Daoy (cell line): Measurements from ENCODE around the gene CALCOCO1. TPM values are rescaled to one million over a fixed set of nuclear protein-coding genes. Genes with fewer than 3 reads are reported as not detected.
"Not testable (repeated sequence)": the region's sequence is repeated elsewhere in the genome, so short reads cannot be mapped to it uniquely, and the experiment has no call there.

ENCODE experiments used
- DNase-seq: peaks from one replicate; pipeline ENCODE4 v3.0.0-alpha.2; 2015; ENCODE audit warnings: low read depth
- total RNA-seq: library from RNA; depleted of rRNA; stranded (reverse); fragments of >200 nt; shearing (Covaris generic); gene quantifications from 2 replicates; pipeline ENCODE4 v1.2.3, GENCODE V29; 2014

Gene CALCOCO1
- total RNA-seq, 1 experiment from 2014 or later: 21.4 TPM

DNA sequence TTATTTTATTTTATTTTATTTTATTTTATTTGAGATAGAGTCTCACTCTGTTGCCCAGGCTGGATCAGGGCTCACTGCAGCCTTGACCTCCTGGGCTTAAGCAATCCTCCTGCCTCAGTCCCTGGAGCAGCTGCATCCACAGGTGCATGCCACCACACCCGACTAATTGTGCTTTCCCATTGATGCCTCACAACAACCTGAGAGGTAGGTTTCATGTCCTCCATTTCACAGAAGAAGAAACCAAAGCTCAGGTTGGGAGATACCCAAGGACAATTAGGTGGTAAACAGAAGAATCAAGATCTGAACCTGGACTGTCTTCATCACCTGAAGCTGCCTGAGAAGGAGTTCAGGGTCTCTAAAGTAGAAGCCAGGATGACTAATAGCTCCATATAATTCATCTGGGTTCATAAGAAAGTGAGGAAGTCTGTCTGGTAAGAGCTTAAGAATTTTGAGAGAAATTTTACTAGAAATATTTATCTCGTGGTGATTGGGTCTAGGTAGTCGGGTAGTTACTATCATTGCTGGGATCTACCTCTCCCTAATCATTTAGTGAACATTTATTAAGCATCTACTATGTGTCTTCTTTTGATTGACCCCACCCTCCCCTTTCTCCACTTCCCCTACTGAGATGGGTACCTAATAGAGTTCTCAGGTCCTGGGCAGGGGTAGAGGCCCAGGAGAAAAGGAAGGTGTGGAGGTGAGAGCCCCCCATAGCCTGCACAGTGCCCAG, 28.1 kb downstream of the CALCOCO1 start:
- no peak for DNase-seq

DNA sequence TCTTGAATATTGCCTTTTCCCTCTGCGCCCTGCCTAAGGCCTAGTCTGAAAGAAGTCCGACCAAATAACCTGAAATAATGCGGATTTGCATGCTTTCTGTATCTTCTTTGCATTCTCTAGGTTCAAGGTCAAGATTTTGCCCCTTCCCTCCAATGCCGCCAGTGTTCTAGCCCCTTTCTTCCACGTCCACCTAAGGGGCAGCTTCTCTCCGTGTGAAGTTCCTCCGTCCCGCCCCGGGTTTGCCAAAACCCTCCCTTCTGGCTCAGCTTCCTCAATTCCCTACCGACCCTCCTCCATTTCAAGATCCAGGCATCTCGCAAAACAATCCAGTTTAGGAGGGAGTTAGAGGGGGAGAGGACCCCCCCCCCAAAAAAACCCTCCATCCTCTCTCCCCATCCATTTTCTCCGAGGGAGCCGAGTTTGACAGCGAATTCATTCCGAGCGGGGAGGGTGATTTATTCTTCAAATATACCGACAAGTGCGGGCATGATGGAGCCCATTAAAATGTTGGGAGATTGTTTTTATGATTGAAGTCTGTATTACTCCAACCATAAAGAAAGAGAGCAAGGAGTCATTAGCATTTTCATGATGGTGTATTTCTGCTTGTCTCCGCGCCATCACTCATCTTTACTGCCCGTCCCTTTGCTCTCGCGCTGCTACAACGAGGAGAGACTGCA, 30.5 kb downstream of the CALCOCO1 start:
- DNase-seq: no peak

DNA sequence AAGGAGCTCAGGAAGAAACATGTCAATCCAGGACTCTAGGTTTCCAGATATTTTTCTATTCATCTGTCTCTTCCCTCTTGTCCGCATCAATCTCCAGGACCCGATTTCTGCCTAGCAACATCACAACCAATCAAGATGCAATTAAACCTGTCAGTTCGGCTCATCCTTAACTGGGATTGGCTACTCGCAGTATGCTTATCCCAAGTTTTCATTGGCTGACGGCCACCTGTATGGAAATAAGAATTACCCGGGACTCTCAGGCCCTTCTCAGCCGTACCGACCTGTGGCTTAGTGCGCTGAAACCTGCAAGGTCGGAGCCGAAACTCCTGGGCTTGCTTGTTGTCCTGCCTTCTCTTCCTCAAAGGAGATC, 31.0 kb downstream of the CALCOCO1 start:
- peak; percentile 87 for DNase-seq

DNA sequence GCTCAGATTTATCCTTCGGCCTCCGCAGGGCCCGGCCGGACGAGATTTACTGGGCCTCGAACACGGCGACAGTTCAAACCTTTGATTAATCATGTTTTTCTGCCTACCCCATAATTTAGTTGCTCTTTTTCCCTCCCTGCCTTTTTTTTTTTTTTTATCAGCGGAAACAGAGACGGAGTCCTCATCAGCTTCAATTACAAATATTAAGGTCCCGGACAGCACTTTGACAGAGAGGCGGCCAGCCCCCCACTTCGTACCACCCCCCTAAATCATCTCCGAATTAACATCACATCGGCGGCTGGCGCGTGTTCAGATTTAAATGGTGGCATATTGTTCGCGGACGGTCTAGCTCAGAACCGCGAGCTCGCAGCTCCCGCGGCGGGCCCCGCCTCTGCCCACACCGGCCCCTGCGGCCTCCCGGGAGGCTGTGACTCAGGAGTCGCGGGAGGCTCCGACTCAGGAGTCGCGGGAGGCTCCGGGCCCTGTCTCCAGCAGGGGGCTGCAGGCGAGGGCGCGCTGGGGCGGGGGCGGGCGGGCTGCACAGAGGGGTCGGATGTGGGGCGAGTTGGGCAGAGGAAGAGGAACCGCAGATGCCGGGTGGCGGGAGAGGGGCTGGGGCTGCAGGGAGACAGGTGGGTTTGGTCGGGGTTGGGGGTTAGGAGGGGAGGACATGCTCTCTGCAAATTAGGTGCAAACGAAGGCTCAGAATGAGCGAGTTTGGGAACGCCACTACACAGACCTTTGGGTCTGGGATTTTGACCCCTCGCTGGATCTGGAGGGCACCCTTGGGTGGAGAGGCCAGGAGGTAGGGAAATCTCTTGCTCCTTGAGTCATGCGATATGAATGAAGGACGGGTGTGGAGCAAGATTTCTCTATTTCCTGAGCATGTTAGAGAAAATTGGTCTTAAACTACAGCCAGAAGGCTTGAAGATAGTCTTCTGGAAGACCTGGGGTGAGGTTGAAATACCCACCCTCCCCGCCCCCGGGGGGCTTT, 31.8 kb downstream of the CALCOCO1 start:
- peak; percentile 85 for DNase-seq

DNA sequence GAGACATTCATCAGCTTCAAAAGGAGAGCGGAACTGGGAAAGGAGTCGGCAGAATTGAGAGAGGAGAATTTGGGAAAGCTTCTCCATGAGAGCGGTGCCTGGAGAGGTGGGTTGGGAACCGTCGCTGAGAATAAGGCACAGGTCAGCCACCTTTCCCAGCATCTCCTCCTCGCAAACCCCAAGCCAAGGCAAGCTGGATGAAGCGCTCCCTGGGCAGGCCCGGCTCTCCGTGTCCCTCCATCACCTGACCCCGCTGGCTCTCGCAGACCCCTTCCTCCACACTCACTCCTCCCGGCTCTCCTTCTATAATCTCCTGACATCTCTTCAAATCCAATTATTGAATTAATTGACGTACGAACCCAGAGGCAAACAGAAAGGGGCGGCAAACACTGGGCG, 32.5 kb downstream of the CALCOCO1 start:
- no peak for DNase-seq

DNA sequence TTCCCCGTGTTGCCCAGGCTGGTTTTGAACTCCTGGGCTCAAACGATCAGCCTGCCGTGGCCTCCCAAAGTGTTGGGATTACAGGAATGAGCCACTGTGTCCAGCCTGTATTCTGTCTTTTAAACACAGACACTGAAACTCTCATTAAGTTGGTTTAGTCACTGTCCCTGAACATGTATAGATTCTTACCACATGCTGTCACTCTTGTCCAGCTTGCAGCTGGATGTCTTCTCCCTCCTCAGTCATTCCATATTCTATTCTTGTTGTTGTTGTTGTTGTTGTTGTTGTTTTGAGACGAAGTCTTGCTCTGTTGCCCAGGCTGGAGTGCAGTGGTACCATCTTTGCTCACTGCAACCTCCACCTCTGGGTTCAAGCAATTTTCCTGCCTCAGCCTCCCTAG, 39.1 kb downstream of the CALCOCO1 start:
- DNase-seq: no peak

DNA sequence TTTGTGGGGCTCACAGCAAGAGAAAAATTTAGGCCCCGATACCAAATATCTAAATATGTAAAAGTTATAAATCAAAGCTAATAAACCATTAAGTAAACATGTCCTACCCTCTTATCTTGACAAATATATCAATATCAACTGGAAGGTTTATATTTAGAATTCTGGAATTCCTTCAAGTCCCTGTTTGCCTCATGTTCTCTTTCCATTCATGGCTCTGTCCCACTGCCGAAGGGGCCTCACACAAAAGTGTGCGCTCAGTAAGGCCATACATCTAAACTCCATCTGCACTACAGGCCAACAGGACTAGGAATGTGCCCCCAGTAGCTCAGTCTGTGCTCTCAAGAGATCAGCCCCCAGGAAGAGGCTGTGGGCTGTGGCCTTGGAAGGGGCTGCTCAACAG, 40.8 kb downstream of the CALCOCO1 start:
- DNase-seq: no peak

DNA sequence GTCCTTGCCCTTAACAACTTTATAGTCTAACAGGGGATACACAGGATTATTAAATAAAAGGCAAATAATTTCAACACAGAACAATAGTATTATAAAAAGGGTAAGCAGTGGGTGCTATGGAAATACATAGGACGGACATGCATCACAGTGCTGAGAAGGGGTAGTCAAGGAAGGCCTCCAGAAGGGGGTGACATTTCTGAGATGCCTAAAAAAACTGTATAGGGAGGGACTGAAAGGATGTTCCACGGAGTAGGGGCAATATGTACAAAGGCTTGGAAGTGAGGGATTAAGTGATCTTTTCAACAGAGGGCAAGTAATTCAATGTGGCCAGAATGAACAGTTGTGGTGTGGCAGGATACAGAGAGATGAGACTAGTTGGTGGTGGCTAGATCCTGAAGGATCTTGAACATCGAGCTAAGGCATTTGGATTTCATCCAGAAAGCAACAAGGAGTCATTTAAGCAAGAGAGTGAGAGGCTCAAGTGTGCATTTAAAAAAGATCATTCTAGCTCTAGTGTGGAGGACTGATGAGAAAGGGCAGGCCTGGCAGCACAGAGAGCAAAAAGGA, 42.5 kb downstream of the CALCOCO1 start:
- no peak for DNase-seq

DNA sequence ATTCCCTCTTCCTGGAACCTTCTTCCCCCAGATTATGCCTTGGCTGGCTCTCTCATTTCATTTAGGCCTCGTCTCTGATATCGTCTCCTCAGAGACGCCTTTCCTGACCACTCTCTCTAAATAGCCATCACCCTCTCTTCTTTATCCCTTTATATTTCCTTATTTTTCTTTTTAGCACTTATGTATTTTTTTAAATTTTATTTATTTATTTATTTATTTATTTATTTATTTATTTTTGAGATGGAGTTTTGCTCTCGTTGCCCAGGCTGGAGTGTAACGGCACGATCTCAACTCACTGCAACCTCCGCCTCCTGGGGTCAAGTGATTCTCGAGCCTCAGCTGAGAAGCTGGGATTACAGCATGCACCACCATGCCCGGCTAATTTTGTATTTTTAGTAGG, 43.3 kb downstream of the CALCOCO1 start:
- no peak for DNase-seq

DNA sequence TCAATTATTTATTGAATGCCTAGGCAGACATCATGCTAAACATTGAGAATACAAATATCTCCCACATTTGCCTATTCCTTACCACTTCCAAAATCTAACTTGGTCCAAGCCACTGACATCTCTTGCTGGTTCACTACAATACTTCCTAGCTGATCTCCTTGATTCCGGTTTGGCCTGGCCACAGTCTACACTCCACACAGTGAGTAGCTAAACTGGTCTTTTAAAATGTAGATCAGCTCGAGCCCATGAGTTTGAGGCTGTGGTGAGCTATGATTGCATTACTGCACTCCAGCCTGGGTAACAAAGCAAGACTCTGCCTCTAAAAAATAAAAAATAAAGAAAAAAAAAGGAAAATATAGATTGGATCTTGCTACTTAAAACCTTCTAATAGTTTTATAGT, 43.8 kb downstream of the CALCOCO1 start:
- no peak for DNase-seq

DNA sequence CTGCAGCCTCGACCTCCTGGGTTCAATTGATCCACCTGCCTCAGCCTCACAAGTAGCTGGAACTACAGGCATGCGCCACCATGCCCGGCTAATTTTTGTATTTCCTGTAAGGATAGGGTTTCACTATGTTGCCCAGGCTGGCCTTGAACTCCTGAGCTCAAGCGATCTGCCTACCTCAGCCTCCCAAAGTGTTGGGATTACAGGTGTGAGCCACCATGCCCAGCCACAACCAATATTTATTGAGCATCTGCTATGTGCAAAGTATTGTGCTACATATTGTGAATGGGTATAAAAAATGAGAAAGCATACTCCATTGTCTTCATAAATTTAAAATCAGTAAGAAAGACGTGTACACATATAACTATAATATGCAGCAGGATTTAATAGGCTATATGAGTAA, 47.2 kb downstream of the CALCOCO1 start:
- not testable (repeated sequence) for DNase-seq

DNA sequence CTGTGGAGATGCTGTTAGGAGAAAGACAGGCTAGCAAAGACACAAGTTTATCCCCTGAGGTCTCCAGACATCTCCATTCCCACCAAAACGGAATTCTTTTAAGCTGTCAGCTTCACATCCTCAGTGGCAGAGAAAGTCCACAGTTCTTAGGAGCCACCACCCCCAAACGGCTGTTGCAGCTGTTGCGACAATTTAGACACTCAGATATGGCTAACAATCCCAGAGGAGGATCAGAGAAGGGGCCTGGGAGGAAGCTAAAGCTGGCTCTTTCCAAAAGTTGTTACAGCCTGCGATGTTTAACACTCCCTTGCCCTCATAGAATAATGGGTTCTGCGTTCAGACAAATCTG, 49.5 kb downstream of the CALCOCO1 start:
- no peak for DNase-seq

DNA sequence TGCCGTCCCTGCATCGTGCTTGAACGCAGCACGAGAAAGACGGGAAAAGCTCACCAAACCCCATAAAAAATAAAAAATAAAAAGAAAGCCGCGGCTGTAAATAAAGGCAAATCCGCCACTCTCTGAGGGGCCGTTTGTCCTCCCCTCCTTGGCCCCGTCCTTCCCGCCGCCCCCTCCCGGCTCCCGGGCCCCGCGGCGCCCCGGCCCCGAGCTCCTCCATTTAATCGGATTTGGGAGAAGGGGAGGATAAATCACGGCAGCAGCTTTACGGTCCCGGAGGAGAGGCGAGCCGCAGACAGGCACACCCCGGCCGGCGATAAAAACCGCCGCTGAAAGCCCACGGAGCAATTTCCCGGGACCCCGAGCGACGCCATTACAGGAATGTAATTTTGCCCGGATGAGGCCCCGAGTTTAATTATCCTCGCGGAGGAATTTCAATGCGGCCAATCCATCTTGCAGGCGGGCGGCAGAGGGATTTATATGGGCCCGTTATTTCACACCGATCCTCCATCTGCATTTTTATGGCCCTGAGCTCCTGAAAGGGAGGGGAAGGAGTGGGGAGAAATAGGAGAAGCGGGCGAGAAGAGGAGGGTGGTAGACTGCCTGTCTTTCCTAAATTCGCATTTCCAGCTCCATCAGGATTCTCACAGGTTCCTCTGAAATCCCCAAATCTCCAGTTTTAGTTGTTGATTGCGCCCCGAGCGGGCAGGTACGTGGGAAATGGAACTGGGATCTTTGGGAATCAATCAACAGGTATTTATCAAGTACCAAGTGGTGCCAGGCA, 50.0 kb downstream of the CALCOCO1 start:
- DNase-seq: no peak

DNA sequence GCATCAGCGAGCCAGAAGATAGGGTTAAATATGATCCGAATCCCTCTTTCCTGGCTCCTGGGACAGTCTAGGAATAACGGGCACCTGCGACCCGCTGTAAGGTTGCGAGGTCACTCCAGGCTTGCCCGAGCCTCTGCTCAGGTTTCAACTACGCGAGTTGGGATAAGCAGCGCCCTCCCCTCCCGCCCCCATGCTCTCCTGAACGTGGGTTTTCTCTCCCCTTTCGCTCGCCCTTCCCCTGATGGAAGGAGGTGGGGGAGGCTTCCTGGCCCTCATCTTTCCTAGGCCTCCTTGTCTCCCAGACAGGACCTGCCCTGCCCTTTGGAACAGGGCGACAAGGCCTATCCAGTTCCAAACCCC, 50.6 kb downstream of the CALCOCO1 start:
- DNase-seq: peak; percentile 42

DNA sequence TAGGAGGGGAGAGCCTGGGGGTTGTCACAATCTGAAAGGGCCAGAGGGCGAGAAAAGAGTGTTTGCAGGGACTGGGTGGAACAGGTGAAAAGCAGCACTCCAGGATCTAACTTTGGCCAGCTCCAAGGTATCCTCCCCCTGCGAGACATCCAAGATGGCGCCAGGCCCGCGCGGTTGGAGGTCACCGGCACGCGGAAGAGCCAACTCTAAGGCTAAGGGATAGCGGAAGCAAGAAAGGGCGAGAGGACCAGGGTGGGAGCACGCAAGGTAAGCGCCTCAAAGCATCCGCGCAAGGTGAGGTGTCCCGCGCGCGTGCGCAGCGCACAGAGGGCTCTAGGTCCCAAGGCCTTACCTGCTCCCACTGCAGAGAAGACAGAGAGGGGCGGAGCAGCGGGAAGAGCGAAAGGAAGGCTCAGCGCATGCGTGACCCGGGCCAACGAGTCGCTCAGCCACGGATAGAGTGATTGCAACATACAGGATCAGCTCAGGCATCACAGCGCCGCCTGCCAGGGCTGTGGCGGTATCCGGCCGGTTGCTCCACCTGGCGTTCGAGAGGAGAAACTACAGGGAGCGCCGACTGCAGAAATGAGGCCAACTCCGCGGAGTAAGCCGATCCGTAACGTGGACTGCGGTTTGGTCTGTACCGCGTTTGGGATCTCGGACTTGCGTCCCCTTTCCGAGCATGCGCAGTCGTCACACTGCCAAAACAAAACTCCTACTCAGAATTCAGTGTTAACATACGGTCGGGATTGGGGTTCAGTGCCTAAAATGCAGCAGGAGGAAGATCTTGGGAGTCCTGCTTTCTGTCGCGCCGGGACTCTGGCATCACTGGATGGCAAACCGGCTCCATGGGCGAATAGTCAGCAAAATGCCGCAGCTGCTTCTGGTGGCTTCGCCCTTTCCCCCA, 51.3 kb downstream of the CALCOCO1 start, which contains the start of gene ATP5MC2:
Gene ATP5MC2, minus strand, starts transcription at position 383 of the 907 bp plus-strand sequence. CDS start 3,469 bp downstream, outside the sequence.
- DNase-seq: peak; percentile 100

DNA sequence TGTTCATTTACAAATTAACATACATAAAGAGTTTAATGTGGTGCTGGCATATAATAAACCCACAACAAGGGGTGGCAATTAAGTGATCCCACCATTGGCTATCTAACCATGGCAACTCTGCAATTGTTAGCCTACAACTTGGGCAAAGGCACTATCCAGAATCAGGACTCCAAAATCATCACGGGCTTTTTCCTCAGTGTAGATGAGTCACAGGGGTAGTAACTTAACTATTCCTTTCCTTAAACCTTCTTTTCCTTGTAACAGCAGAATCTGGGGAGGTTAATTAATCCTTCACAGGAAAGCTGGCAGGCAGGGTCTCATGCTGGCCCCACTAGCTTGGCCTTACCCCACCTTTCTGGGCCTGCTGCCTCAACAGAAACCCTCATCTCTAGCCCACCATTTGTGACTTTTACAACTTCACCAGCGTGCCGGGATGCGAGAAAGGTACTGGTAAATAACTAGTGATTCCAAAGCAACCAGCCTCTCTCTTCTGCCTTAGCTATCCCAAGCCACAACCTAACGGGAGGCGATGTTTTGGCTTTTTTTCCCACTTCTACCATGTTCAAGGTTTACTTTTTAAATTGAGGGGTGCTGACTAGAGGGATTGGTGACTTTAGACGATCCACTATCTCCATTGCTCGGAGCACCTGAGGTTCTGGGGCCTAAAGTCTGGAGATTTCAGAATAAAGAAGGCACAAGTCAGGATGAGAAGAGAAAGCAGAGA, 52.1 kb downstream of the CALCOCO1 start:
- DNase-seq: no peak

DNA sequence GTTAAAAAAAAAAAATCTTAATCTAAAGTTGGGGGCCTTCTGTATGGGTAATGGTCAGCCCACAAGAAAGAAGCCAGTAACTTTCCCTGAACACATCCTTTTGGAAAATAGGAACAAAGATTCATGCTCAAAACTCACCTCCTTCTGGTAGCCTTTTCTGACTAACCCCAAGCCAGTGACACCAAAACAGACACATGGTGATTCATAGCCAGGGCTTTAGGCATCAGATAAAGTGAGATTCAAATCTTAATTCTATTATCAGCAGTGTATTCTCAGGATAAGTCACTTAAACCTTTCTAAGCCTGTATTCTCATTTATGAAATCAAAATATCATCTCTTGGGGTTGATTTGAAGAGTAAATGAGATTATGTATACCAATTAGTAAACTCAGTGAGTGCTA, 56.3 kb downstream of the CALCOCO1 start:
- no peak for DNase-seq

DNA sequence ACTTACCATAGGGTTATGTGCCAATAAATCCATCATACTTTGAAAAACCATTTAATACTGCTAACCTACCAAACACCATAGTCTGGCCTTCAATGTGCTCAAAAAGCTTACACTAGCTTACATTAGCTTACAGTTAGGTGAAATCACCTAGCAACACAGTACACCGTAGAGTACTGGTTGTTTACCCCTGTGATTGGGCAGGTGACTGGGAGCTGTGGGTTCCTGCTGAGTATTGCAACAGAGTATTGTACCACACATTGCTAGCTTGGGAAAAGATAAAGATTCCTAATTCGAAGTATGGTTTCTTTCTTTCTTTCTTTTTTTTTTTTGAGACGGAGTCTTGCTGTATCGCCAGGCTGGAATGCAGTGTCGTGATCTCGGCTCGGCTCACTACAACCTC, 56.9 kb downstream of the CALCOCO1 start:
- no peak for DNase-seq

DNA sequence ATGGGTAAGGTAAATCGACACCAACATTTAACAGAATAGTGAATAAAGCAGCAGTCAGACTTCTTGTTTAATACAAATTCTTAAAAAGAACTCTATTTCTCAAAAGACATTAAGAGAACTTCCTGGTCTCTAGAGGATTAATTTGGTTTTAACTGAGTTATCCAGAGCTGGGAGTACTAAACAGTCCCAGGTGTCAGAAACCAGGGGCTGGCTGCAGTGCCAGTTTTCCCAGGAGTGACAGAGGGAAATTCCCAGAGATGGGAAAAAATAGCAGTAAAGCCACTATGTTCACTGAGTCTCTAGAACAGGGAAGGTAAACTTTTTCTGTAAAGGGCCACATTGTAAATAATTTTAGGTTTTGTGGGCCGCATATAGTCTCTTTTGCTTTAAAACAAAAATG, 60.2 kb downstream of the CALCOCO1 start:
- DNase-seq: no peak

DNA sequence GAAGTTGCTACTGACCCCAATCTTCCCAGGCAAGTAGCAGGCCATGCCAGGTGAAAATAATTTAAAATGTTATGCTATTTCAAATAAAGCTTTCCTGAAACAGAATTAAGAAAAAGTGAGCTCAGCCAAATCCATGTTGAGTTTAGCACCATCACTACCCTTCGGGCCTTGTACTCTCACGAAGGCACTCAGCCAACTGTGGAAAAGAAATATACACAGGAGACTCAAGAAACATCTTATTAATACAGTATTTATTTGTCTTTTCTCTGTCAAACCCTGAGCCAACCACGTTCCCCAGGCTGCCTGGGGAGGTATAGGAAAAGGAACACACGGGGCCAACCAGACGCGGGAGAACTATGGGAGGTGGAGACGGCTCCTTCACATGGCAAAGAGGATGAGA, 62.3 kb downstream of the CALCOCO1 start:
- no peak for DNase-seq
